HL-60 (cell line): ENCODE results near the gene KCTD15.

Experiments used
- GABPA ChIP-seq: IDR thresholded peaks from 2 replicates; pipeline ENCODE4 v1.6.1; 2012; ENCODE audit warnings: low read depth
- POLR2AphosphoS5 ChIP-seq: IDR thresholded peaks from 2 replicates; pipeline ENCODE4 v1.6.1; 2012; ENCODE audit warnings: low read depth
- REST ChIP-seq: IDR thresholded peaks from 2 replicates; pipeline ENCODE4 v1.6.1; 2012; ENCODE audit warnings: low read depth; ENCODE audit not compliant: insufficient replicate concordance
- SPI1 ChIP-seq: IDR thresholded peaks from 2 replicates; pipeline ENCODE4 v1.6.1; 2012; ENCODE audit warnings: low read depth, mild to moderate bottlenecking, borderline replicate concordance
- TF ChIP-seq, protein P1 (sequence below): IDR thresholded peaks from one replicate; pipeline ENCODE4 v1.5.1; 2011; ENCODE audit warnings: low read length, control low read depth, inconsistent platforms; ENCODE audit not compliant: insufficient read depth

DNA sequence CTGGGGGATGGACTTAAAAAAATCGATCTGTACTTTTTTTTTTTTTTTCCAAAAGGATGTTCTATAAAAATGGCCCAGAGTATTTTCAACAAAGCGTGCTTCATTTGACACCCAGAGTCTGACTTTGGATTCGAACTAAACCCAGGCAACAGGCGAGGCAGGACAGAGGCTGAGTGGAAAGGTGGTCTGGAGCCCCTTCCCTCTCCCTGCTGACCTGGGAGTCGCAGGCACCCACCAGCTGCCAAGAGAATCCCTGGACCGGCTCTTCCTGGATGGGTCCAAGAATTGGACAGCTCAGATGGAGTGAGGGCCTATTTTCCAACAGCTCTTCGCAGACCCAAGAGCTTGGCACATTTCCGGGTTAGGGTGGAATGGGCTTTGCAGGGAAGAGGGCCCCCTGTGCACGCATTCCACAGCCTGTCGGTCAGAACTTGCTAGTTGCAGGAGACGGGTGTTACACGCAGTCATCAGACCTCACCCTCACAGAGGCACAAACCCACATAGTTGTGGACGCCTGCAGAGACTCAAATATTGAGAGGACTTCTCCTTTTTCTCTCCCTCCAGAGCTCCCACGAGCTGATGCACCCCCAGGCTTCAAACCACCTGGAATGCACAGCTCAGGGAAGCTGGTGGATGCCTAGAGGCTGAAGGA lies 15.2 kb downstream of the KCTD15 start:
- peak; percentile 42; the same call in 1 of the 2 replicates for TF ChIP-seq POLR2AphosphoS5
- TF ChIP-seq, protein P1, sequence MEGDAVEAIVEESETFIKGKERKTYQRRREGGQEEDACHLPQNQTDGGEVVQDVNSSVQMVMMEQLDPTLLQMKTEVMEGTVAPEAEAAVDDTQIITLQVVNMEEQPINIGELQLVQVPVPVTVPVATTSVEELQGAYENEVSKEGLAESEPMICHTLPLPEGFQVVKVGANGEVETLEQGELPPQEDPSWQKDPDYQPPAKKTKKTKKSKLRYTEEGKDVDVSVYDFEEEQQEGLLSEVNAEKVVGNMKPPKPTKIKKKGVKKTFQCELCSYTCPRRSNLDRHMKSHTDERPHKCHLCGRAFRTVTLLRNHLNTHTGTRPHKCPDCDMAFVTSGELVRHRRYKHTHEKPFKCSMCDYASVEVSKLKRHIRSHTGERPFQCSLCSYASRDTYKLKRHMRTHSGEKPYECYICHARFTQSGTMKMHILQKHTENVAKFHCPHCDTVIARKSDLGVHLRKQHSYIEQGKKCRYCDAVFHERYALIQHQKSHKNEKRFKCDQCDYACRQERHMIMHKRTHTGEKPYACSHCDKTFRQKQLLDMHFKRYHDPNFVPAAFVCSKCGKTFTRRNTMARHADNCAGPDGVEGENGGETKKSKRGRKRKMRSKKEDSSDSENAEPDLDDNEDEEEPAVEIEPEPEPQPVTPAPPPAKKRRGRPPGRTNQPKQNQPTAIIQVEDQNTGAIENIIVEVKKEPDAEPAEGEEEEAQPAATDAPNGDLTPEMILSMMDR: no peak
- peak; percentile 92 for TF ChIP-seq SPI1
- TF ChIP-seq GABPA: no peak
- TF ChIP-seq REST: no peak
